ENCODE measurements around the gene APELA. TPM values are rescaled to one million over a fixed set of nuclear protein-coding genes. Genes with fewer than 3 reads are reported as not detected.

APELA gene
- not detected in 2 replicates for total RNA-seq

GRCh38 chr4:164876700-164877324, at the start of gene APELA:
APELA (plus strand) TSS chr4:164877178; CDS start chr4:164877332, 154 bp downstream.

Other genes with a start within 250 kb of the APELA start
- not detected in 2 replicates for gene SMIM31, start 123.0 kb upstream of the APELA start, total RNA-seq
- gene TRIM61, start 100.5 kb downstream of the APELA start, total RNA-seq: 0.25 and 0.33 TPM in 2 replicates
- not detected in 2 replicates for gene TRIM60, start 154.8 kb downstream of the APELA start, total RNA-seq
- not detected in 2 replicates for gene TRIM75, start 176.7 kb downstream of the APELA start, total RNA-seq
- gene TMEM192, start 235.7 kb downstream of the APELA start, total RNA-seq: 8.0 and 9.6 TPM in 2 replicates

Data from mesangial cell (primary cell).